HCT116 (cell line): Measurements from ENCODE around the gene KCNJ4. TPM values are rescaled to one million over a fixed set of nuclear protein-coding genes. Genes with fewer than 3 reads are reported as not detected.

ENCODE experiments used
- ATAC-seq: fragments of 200-7000 bp; cut with Tn5 transposase; 2 replicates; pipeline ENCODE4 v1.9.1; 2020; ENCODE audit warnings: mild to moderate bottlenecking, moderate library complexity
- BruUV-seq: library from RNA; stranded (reverse); fragments of 400-500 nt; replicated peaks from 2 replicates; lab custom pipeline; 2021; lab: Mats Ljungman, UMichigan
- CTCF ChIA-PET: fragments of 300-600 bp; sonication (Branson Sonifier 250); formaldehyde crosslinking; loops from one replicate; lab custom pipeline; 2021; ENCODE audit warnings: antibody characterized with exemption; lab: Charles Lee
- POLR2A ChIA-PET: fragments of 300-600, 350-600 bp; sonication (Branson Sonifier 250); formaldehyde crosslinking; loops from one replicate; lab custom pipeline; 2021; ENCODE audit warnings: antibody characterized with exemption; lab: Charles Lee
- RAD21 ChIA-PET, 2 experiments: fragments of 300-600 bp; sonication (Branson Sonifier 250); formaldehyde crosslinking; loops; one replicate each; lab custom pipeline; 2023; ENCODE audit warnings: low total read pairs in 2 of 2; ENCODE audit not compliant: uncharacterized antibody in 2 of 2, unreplicated experiment in 2 of 2, low non-redundant PET in 1 of 2; lab: Charles Lee
- DNase-seq: peaks from one replicate; pipeline ENCODE4 v3.0.0-alpha.2; 2010; ENCODE audit warnings: low read depth, low spot score
- H2AFZ ChIP-seq: fragments of 200-600 bp; shearing (Covaris generic), sonication (generic); 2 replicates; pipeline ENCODE4 v1.6.1; 2017; ENCODE audit warnings: low read depth, mixed run types, mixed read lengths, antibody characterized with exemption, low read length; ENCODE audit not compliant: poor library complexity, severe bottlenecking
- H3K27ac ChIP-seq: 2 replicates; pipeline ENCODE4 v1.5.1; 2012; ENCODE audit warnings: low read depth, low read length
- H3K27me3 ChIP-seq: fragments of 200-600 bp; sonication (generic); 2 replicates; pipeline ENCODE4 v1.6.1; 2016; ENCODE audit warnings: mixed run types, low read length, mixed read lengths; ENCODE audit not compliant: insufficient read depth
- H3K36me3 ChIP-seq, 2 experiments: fragments of 200-500 bp in 1 of 2; fragments of 200-600 bp in 1 of 2; sonication (Bioruptor generic) in 1 of 2; sonication (generic) in 1 of 2; 2 replicates each; pipeline versions ENCODE4 v1.5.1 to v1.6.1; 2014 to 2016; ENCODE audit warnings: low read length in 2 of 2, inconsistent platforms in 1 of 2, mixed read lengths in 1 of 2, mixed run types in 1 of 2; ENCODE audit not compliant: insufficient read depth in 2 of 2, control insufficient read depth in 1 of 2
- H3K4me1 ChIP-seq, 2 experiments: fragments of 200-600 bp in 1 of 2; sonication (generic) in 1 of 2; 2 replicates each; pipeline versions ENCODE4 v1.5.1 to v1.6.1; 2012 to 2017; ENCODE audit warnings: low read length in 2 of 2, inconsistent platforms in 1 of 2, mild to moderate bottlenecking in 1 of 2, mixed read lengths in 1 of 2, mixed run types in 1 of 2, moderate library complexity in 1 of 2; ENCODE audit not compliant: insufficient read depth in 2 of 2, control insufficient read depth in 1 of 2
- H3K4me2 ChIP-seq: fragments of 200-600 bp; sonication (generic); 2 replicates; pipeline ENCODE4 v1.6.1; 2017; ENCODE audit warnings: mixed run types, low read length, mixed read lengths
- H3K4me3 ChIP-seq, 2 experiments: fragments of 200-600 bp in 1 of 2; sonication (generic) in 1 of 2; replicated peaks in 1 of 2; 2 replicates each; pipeline ENCODE4 v1.5.1; 2011 to 2016; ENCODE audit warnings: low read length in 2 of 2, control low read depth in 1 of 2, low read depth in 1 of 2, mild to moderate bottlenecking in 1 of 2, mixed read lengths in 1 of 2, mixed run types in 1 of 2
- H3K79me2 ChIP-seq: fragments of 200-600 bp; sonication (generic); 2 replicates; pipeline ENCODE4 v1.6.1; 2017; ENCODE audit warnings: mild to moderate bottlenecking, mixed run types, low read length, moderate library complexity, mixed read lengths; ENCODE audit not compliant: insufficient read depth
- H3K9ac ChIP-seq: fragments of 200-600 bp; sonication (generic); 2 replicates; pipeline ENCODE4 v1.6.1; 2016; ENCODE audit warnings: low read length, mixed read lengths
- H3K9me2 ChIP-seq: fragments of 200-600 bp; sonication (generic), shearing (Covaris generic); 2 replicates; pipeline ENCODE4 v1.6.1; 2017; ENCODE audit warnings: mixed run types, mild to moderate bottlenecking, moderate library complexity; ENCODE audit not compliant: insufficient read depth
- H3K9me3 ChIP-seq, 2 experiments: fragments of 200-500 bp in 1 of 2; fragments of 200-600 bp in 1 of 2; sonication (Bioruptor generic) in 1 of 2; sonication (generic) in 1 of 2; 2 replicates each; pipeline ENCODE4 v1.6.1; 2014 to 2017; ENCODE audit warnings: low read length in 2 of 2, mixed read lengths in 2 of 2, inconsistent platforms in 1 of 2, low read depth in 1 of 2, mild to moderate bottlenecking in 1 of 2, mixed run types in 1 of 2, moderate library complexity in 1 of 2; ENCODE audit not compliant: control insufficient read depth in 1 of 2, insufficient read depth in 1 of 2
- H4K20me1 ChIP-seq: fragments of 200-600 bp; sonication (generic), shearing (Covaris generic); 2 replicates; pipeline ENCODE4 v1.6.1; 2017; ENCODE audit warnings: mixed run types, mild to moderate bottlenecking, moderate library complexity; ENCODE audit not compliant: insufficient read depth
- CBX3 ChIP-seq: IDR thresholded peaks from 2 replicates; pipeline ENCODE4 v1.6.1; 2012; ENCODE audit warnings: low read depth
- JUND ChIP-seq: IDR thresholded peaks from 2 replicates; pipeline ENCODE4 v1.6.1; 2012
- MAX ChIP-seq: IDR thresholded peaks from 2 replicates; pipeline ENCODE4 v1.6.1; 2012
- POLR2AphosphoS5 ChIP-seq: IDR thresholded peaks from 2 replicates; pipeline ENCODE4 v1.6.1; 2011; ENCODE audit warnings: mild to moderate bottlenecking, low read depth, low read length, moderate library complexity
- RAD21 ChIP-seq: IDR thresholded peaks from 2 replicates; pipeline ENCODE4 v1.6.1; 2012; ENCODE audit warnings: low read depth, mild to moderate bottlenecking
- SIN3A ChIP-seq: IDR thresholded peaks from 2 replicates; pipeline ENCODE4 v1.6.1; 2012; ENCODE audit warnings: low read depth
- SRF ChIP-seq: IDR thresholded peaks from 2 replicates; pipeline ENCODE4 v1.6.1; 2012; ENCODE audit warnings: low read depth
- TCF7L2 ChIP-seq: IDR thresholded peaks from 2 replicates; pipeline ENCODE4 v1.7.0; 2011; ENCODE audit warnings: borderline replicate concordance, inconsistent platforms; ENCODE audit not compliant: insufficient read depth, insufficient read length; ENCODE audit errors: extremely low read depth
- YY1 ChIP-seq: IDR thresholded peaks from 2 replicates; pipeline ENCODE4 v1.6.1; 2011; ENCODE audit warnings: low read length, low read depth, moderate library complexity, mild to moderate bottlenecking; ENCODE audit not compliant: insufficient replicate concordance; ENCODE audit errors: extremely low read depth
- ZBTB33 ChIP-seq: IDR thresholded peaks from 2 replicates; pipeline ENCODE4 v1.6.1; 2011; ENCODE audit warnings: mild to moderate bottlenecking, low read length, moderate library complexity; ENCODE audit not compliant: insufficient replicate concordance; ENCODE audit errors: extremely low read depth
- ZFX ChIP-seq: fragments of 450-650 bp; IDR thresholded peaks from 2 replicates; pipeline ENCODE4 v1.6.1; 2017
- ZNF274 ChIP-seq: fragments of 200-500 bp; sonication (Bioruptor generic); IDR thresholded peaks from 2 replicates; pipeline ENCODE4 v1.6.1; 2014; ENCODE audit warnings: mild to moderate bottlenecking, low read depth, low read length, inconsistent platforms
- intact Hi-C: fragments of 100-400 bp; cut with micrococcal nuclease; formaldehyde crosslinking; loops from 2 replicates; pipeline ENCODE4 v1.10.0; 2022
- total RNA-seq: library from RNA; stranded (reverse); gene quantifications from one replicate; pipeline ENCODE4 v1.2.1, GENCODE V29; 2021; ENCODE audit not compliant: unreplicated experiment

KCNJ4 gene
- total RNA-seq, 1 experiment from 2014 or later, result not detected

GRCh38 chr22:38415561-38416321 is 39.3 kb downstream of the KCNJ4 start (continued):
- TF ChIP-seq ZBTB33, result no peak

- no peak for ATAC-seq
These were observed 40.0 kb downstream of the KCNJ4 start for GRCh38 chr22:38415046-38415445.

More at GRCh38 chr22:38415046-38415445, 40.0 kb downstream of the KCNJ4 start:
- Histone ChIP-seq H3K4me3 (no peak overlapping the region), H3K36me3 (no peaks in the 10 kb centered on the region), H3K9ac (no peak overlapping the region), H2AFZ (no peak overlapping the region), H3K9me2 (no peaks in the 10 kb centered on the region), H3K27me3 (no peaks in the 10 kb centered on the region), H3K9me3 (no peaks in the 10 kb centered on the region), H3K4me1 (peaks cover 5 to 18% of the 10 kb centered on the region in 2 experiments; a peak in 3 of 4 replicates), H3K4me2 (no peak overlapping the region), H3K79me2 (no peaks in the 10 kb centered on the region), H3K27ac (no peak overlapping the region), H4K20me1 (no peaks in the 10 kb centered on the region)
- intact Hi-C loops, result no loop called here
- no TSS peak for BruUV-seq
- POLR2A ChIA-PET, result no interaction called here
- RAD21 ChIA-PET, result no interaction called here
- DNase-seq, result no peak
- TF ChIP-seq TCF7L2 (no peak), SRF (no peak), RAD21 (no peak), POLR2AphosphoS5 (no peak), YY1 (no peak), MAX (no peak), CBX3 (no peak), ZFX (no peak), JUND (no peak), SIN3A (no peak), ZNF274 (no peak)
- CTCF ChIA-PET, result no interaction called here
